SK-MEL-5 (cell line): ENCODE measurements around the gene MRPS2. TPM values are rescaled to one million over a fixed set of nuclear protein-coding genes. Genes with fewer than 3 reads are reported as not detected.
"Not testable (repeated sequence)": the region's sequence is repeated elsewhere in the genome, so short reads cannot be mapped to it uniquely, and the experiment has no call there.

ENCODE experiments used
- DNase-seq: peaks from one replicate; pipeline ENCODE4 v3.0.0-alpha.2; 2016; ENCODE audit warnings: low read depth, low spot score
- in situ Hi-C: cut with HindIII; loops from 2 replicates; pipeline ENCODE4 v1.10.0; 2016; ENCODE audit warnings: low sequenced_read_pairs, high pct_unique_total_duplicates, low pct_unique_long_range_greater_than_20kb
- total RNA-seq: library from RNA; depleted of rRNA; stranded (reverse); fragments of >200 nt; shearing (Covaris generic); gene quantifications from 2 replicates; pipeline ENCODE4 v1.2.3, GENCODE V29; 2014

Gene MRPS2
- total RNA-seq, 1 experiment from 2014 or later = 75.3 TPM

- in situ Hi-C loops = no loop called here
Observed at GRCh38 chr9:135522137-135522877, 21.8 kb downstream of the MRPS2 start.

GRCh38 chr9:135522931-135523330 lies 22.4 kb downstream of the MRPS2 start:
- DNase-seq = no peak
- in situ Hi-C loops = no loop called here

More at GRCh38 chr9:135522137-135522877, 21.8 kb downstream of the MRPS2 start:
- no peak for DNase-seq

GRCh38 chr9:135523521-135524129 lies 23.1 kb downstream of the MRPS2 start:
- no peak for DNase-seq
- in situ Hi-C loops = no loop called here

- in situ Hi-C loops = no loop called here
- DNase-seq = no peak
Observed at GRCh38 chr9:135524130-135524861, 23.8 kb downstream of the MRPS2 start.

- DNase-seq = no peak
- in situ Hi-C loops = no loop called here
Observed at GRCh38 chr9:135525241-135526088, 25.0 kb downstream of the MRPS2 start.

- in situ Hi-C loops = no loop called here
- DNase-seq = no peak
Observed at GRCh38 chr9:135526089-135526729, 25.7 kb downstream of the MRPS2 start.

- no peak for DNase-seq
- in situ Hi-C loops = no loop called here
Observed at GRCh38 chr9:135526730-135527571, 26.5 kb downstream of the MRPS2 start.

GRCh38 chr9:135528842-135529435 lies 28.5 kb downstream of the MRPS2 start:
- in situ Hi-C loops, DNase-seq: not testable (repeated sequence)

GRCh38 chr9:135530146-135530545 lies 29.7 kb downstream of the MRPS2 start:
- DNase-seq = no peak
- in situ Hi-C loops = no loop called here

- no peak for DNase-seq
- in situ Hi-C loops = no loop called here
Observed at GRCh38 chr9:135531096-135531495, 30.6 kb downstream of the MRPS2 start.

- no peak for DNase-seq
- in situ Hi-C loops = no loop called here
Observed at GRCh38 chr9:135533113-135533512, 32.6 kb downstream of the MRPS2 start.

- DNase-seq = no peak
Observed at GRCh38 chr9:135533674-135534073, 33.2 kb downstream of the MRPS2 start.

GRCh38 chr9:135534192-135534711 lies 33.8 kb downstream of the MRPS2 start:
- DNase-seq, in situ Hi-C loops: not testable (repeated sequence)

More at GRCh38 chr9:135533674-135534073, 33.2 kb downstream of the MRPS2 start:
- in situ Hi-C loops = no loop called here

- in situ Hi-C loops, DNase-seq: not testable (repeated sequence)
Observed at GRCh38 chr9:135534826-135535225, 34.3 kb downstream of the MRPS2 start.

- in situ Hi-C loops, DNase-seq: not testable (repeated sequence)
Observed at GRCh38 chr9:135535631-135536030, 35.1 kb downstream of the MRPS2 start.

GRCh38 chr9:135536216-135536615 lies 35.7 kb downstream of the MRPS2 start:
- DNase-seq = no peak
- in situ Hi-C loops = no loop called here
